OCI-LY1 (cell line): ENCODE measurements around the gene SNCB.
"Not testable (repeated sequence)": the region's sequence is repeated elsewhere in the genome, so short reads cannot be mapped to it uniquely, and the experiment has no call there.

ENCODE experiments used
- H2AFZ ChIP-seq: fragments of 200-600 bp; sonication (generic), shearing (Covaris generic); 2 replicates; pipeline ENCODE4 v1.6.0; 2014; ENCODE audit warnings: antibody characterized with exemption, mild to moderate bottlenecking, low read length
- H3F3A ChIP-seq: fragments of 200-600 bp; sonication (generic), shearing (Covaris generic); 2 replicates; pipeline ENCODE4 v1.6.0; 2014; ENCODE audit warnings: mild to moderate bottlenecking, antibody characterized with exemption, low read length, moderate library complexity; ENCODE audit not compliant: insufficient read depth
- H3K27ac ChIP-seq: fragments of 200-600 bp; sonication (generic); 2 replicates; pipeline ENCODE4 v1.5.1; 2014; ENCODE audit warnings: low read length, mixed run types, mild to moderate bottlenecking, low read depth; ENCODE audit not compliant: poor library complexity, severe bottlenecking
- H3K27me3 ChIP-seq: fragments of 200-600 bp; sonication (generic); 2 replicates; pipeline ENCODE4 v1.6.0; 2014; ENCODE audit warnings: antibody characterized with exemption, mild to moderate bottlenecking, low read length, moderate library complexity; ENCODE audit not compliant: insufficient read depth
- H3K36me3 ChIP-seq: fragments of 200-600 bp; sonication (generic); 2 replicates; pipeline ENCODE4 v1.6.1; 2014; ENCODE audit warnings: mild to moderate bottlenecking, antibody characterized with exemption, low read length, moderate library complexity, mixed read lengths; ENCODE audit not compliant: insufficient read depth
- H3K4me1 ChIP-seq: fragments of 200-600 bp; sonication (generic); 2 replicates; pipeline ENCODE4 v1.5.1; 2014; ENCODE audit warnings: mild to moderate bottlenecking, low read length, moderate library complexity; ENCODE audit not compliant: insufficient read depth, severe bottlenecking
- H3K4me2 ChIP-seq: fragments of 200-600 bp; sonication (generic), shearing (Covaris generic); 2 replicates; pipeline ENCODE4 v1.6.1; 2014; ENCODE audit warnings: low read length
- H3K4me3 ChIP-seq: fragments of 200-600 bp; sonication (generic); 2 replicates; pipeline ENCODE4 v1.5.1; 2014; ENCODE audit warnings: low read length, low read depth, mild to moderate bottlenecking, mixed read lengths; ENCODE audit not compliant: poor library complexity, severe bottlenecking
- H3K79me2 ChIP-seq: fragments of 200-600 bp; shearing (Covaris generic); 2 replicates; pipeline ENCODE4 v1.6.1; 2016; ENCODE audit warnings: mixed run types, low read length, mixed read lengths; ENCODE audit not compliant: insufficient read depth
- H3K9ac ChIP-seq: fragments of 200-600 bp; sonication (generic), shearing (Covaris generic); 2 replicates; pipeline ENCODE4 v1.6.1; 2014; ENCODE audit warnings: mild to moderate bottlenecking, low read length, mixed read lengths
- H3K9me2 ChIP-seq: fragments of 200-600 bp; sonication (generic), shearing (Covaris generic); 2 replicates; pipeline ENCODE4 v1.6.1; 2014; ENCODE audit warnings: low read depth, mild to moderate bottlenecking, low read length, mixed read lengths
- H3K9me3 ChIP-seq: fragments of 200-600 bp; shearing (Covaris generic); 2 replicates; pipeline ENCODE4 v1.6.1; 2014; ENCODE audit warnings: low read length, mixed read lengths
- H4K20me1 ChIP-seq: fragments of 200-600 bp; sonication (generic), shearing (Covaris generic); 2 replicates; pipeline ENCODE4 v1.6.0; 2016; ENCODE audit warnings: mild to moderate bottlenecking, low read length; ENCODE audit not compliant: insufficient read depth
- EZH2 ChIP-seq: fragments of 200-600 bp; sonication (generic), shearing (Covaris generic); IDR thresholded peaks from 2 replicates; pipeline ENCODE4 v1.8.0; 2017; ENCODE audit warnings: borderline replicate concordance, mixed run types, mild to moderate bottlenecking, antibody characterized with exemption, low read length, moderate library complexity, mixed read lengths
- TF ChIP-seq, protein P1 (sequence below): fragments of 200-600 bp; sonication (generic), shearing (Covaris generic); IDR thresholded peaks from 2 replicates; pipeline ENCODE4 v1.5.1; 2017; ENCODE audit warnings: mild to moderate bottlenecking, antibody characterized with exemption, low read length, moderate library complexity, mixed read lengths

Gene SNCB

DNA sequence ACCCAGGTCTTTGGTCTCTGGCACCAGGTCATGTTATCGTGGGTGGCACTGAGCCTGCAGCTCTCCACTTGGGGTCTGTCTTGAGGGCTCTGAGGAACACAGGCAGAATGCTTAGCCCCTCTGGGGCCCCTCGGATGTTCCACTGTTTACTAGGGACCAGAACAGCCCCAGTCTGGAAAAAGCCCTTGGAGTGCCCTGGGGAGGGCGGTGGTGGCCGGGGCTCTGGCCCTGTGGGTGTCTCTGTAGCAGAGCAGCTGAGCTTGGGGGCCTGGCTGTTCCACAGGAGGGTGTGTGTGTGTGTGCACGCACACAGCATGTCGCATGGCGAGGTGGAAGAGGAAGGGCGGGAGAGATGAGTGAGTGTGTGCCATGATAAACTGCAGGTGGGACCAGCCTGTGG lies 35.8 kb downstream of the SNCB start:
- no peak for TF ChIP-seq EZH2
- TF ChIP-seq, protein P1, sequence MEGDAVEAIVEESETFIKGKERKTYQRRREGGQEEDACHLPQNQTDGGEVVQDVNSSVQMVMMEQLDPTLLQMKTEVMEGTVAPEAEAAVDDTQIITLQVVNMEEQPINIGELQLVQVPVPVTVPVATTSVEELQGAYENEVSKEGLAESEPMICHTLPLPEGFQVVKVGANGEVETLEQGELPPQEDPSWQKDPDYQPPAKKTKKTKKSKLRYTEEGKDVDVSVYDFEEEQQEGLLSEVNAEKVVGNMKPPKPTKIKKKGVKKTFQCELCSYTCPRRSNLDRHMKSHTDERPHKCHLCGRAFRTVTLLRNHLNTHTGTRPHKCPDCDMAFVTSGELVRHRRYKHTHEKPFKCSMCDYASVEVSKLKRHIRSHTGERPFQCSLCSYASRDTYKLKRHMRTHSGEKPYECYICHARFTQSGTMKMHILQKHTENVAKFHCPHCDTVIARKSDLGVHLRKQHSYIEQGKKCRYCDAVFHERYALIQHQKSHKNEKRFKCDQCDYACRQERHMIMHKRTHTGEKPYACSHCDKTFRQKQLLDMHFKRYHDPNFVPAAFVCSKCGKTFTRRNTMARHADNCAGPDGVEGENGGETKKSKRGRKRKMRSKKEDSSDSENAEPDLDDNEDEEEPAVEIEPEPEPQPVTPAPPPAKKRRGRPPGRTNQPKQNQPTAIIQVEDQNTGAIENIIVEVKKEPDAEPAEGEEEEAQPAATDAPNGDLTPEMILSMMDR: no peak
- no peak overlapping the region for H3K4me3 ChIP-seq
- no peak overlapping the region for H3K4me2 ChIP-seq
- no peaks in the 10 kb centered on the region for H3K79me2 ChIP-seq
- no peaks in the 10 kb centered on the region for H3K9me2 ChIP-seq
- no peak overlapping the region for H3K27ac ChIP-seq
- no peaks in the 10 kb centered on the region for H3K27me3 ChIP-seq
- peaks cover 7% of the 10 kb centered on the region; the same call in 1 of the 2 replicates for H3K36me3 ChIP-seq
- no peaks in the 10 kb centered on the region for H3F3A ChIP-seq
- no peak overlapping the region for H3K9ac ChIP-seq
- H3K4me1 ChIP-seq: no peaks in the 10 kb centered on the region
- 0 out of 2 replicates have a peak, but pooled peaks cover 2% of the 10 kb centered on the region for H3K9me3 ChIP-seq
- no peaks in the 10 kb centered on the region for H4K20me1 ChIP-seq
- no peak overlapping the region for H2AFZ ChIP-seq

DNA sequence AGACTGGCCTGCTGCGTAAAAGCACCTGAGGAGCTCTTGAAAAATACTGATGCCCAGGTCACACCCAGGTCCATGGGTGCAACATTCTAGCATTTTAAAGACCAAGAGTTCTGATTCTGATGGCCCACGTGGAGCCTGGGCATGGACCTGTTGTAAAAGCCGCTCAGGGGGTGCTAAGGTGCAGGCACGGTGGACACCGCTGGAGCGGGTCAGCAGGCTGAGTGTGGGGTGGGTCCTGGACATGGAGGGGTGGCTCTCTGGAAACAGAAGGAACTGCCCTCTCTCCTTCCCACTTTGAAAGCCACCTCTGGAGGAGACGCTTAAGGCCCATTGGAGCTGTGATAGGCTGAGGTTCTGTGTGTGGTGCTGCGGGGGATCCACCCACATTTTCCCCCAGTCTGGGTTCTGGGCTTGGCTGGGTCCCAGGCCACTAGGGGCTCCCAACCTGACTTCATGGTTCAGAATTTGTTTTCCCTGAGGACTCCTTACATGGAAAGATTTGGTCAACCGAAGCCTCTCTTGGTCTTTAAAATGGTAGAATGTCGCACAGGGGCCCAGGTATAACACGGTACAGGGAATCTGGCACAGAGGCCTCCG lies 37.0 kb downstream of the SNCB start:
- Histone ChIP-seq H2AFZ (no peak overlapping the region), H3K4me2 (no peak overlapping the region), H3K4me1 (no peaks in the 10 kb centered on the region), H3K36me3 (no peaks in the 10 kb centered on the region), H3K9ac (no peak overlapping the region), H3K27ac (no peak overlapping the region), H4K20me1 (no peaks in the 10 kb centered on the region), H3K27me3 (no peaks in the 10 kb centered on the region), H3F3A (no peaks in the 10 kb centered on the region), H3K79me2 (no peaks in the 10 kb centered on the region), H3K9me3 (0 out of 2 replicates have a peak, but pooled peaks cover 2% of the 10 kb centered on the region), H3K9me2 (no peaks in the 10 kb centered on the region), H3K4me3 (no peak overlapping the region)
- TF ChIP-seq, protein P1: no peak
- TF ChIP-seq EZH2: no peak

DNA sequence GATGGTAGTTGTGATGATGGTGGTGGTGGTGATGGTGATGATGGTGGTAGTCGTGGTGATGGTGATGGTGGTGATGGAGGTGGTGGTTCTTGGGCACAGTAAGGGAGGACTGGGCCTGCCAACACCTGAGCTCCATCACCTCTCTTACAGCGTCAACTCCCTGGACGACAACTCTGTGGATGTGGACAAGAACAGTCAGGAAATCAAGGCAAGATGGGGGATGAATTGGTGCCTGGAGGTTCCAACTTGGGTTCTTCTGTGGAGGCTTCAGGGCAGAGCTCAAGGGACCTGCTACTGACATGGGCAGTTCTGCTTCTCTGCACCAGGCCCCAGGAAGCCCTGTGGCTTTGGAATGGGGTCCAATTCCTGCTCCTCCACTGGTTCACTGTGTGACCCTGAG lies 37.8 kb downstream of the SNCB start:
- Histone ChIP-seq H3K4me1 (no peaks in the 10 kb centered on the region), H2AFZ (no peak overlapping the region), H3K27ac (no peak overlapping the region), H3F3A (no peaks in the 10 kb centered on the region), H3K4me3 (no peak overlapping the region), H3K4me2 (no peak overlapping the region), H3K9me2 (no peaks in the 10 kb centered on the region), H3K27me3 (no peaks in the 10 kb centered on the region), H4K20me1 (no peaks in the 10 kb centered on the region), H3K36me3 (no peaks in the 10 kb centered on the region), H3K9me3 (0 out of 2 replicates have a peak, but pooled peaks cover 2% of the 10 kb centered on the region), H3K9ac (no peak overlapping the region), H3K79me2 (no peaks in the 10 kb centered on the region)
- TF ChIP-seq EZH2: no peak
- TF ChIP-seq, protein P1: no peak

DNA sequence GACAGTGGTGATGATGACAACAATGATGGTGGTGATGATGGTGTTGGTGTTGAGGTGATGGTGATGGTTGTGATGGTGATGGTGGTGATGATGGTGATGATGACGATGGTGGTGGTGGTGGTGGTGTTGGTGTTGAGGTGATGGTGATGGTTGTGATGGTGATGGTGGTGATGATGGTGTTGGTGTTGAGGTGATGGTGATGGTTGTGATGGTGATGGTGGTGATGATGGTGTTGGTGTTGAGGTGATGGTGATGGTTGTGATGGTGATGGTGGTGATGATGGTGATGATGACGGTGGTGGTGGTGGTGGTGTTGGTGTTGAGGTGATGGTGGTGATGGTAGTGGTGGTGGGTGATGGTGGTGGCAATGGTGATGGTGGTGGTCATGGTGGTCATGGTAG lies 38.7 kb downstream of the SNCB start:
- H3K9me2 ChIP-seq, H3K4me1 ChIP-seq, H3K27ac ChIP-seq, H3K36me3 ChIP-seq, H3K9ac ChIP-seq, H3K9me3 ChIP-seq, H2AFZ ChIP-seq, H3F3A ChIP-seq, H3K4me2 ChIP-seq, H3K27me3 ChIP-seq, H3K4me3 ChIP-seq, H4K20me1 ChIP-seq, H3K79me2 ChIP-seq: not testable (repeated sequence)
